SU-DHL-6 (cell line): Measurements from ENCODE around the gene RBM33.

Experiments used
- CTCF ChIP-seq: fragments of 200-600 bp; sonication (generic); IDR thresholded peaks from one replicate; pipeline ENCODE4 v1.5.1; 2017; ENCODE audit warnings: antibody characterized with exemption, mild to moderate bottlenecking, low read length, moderate library complexity; ENCODE audit not compliant: insufficient read depth, poor library complexity, severe bottlenecking
- EZH2phosphoT487 ChIP-seq: fragments of 200-600 bp; sonication (generic), shearing (Covaris generic); conservative IDR thresholded peaks from 2 replicates; pipeline ENCODE4 v1.6.1; 2018; ENCODE audit warnings: mild to moderate bottlenecking, antibody characterized with exemption, low read length, moderate library complexity, mixed read lengths

GRCh38 chr7:155808549-155809331 is 164.3 kb downstream of the RBM33 start:
- no peak for TF ChIP-seq CTCF
- no peak for TF ChIP-seq EZH2phosphoT487
